Ovary (tissue), 3 donors: ENCODE results near the gene CXCR2.

Source experiments
- CTCF ChIP-seq, 3 donors: fragments of 450-650 bp in 2 of 3; fragments of 200-600 bp in 1 of 3; IDR thresholded peaks; one replicate each; pipeline versions ENCODE4 v1.5.1 to v1.8.0; 2016 to 2022; ENCODE audit warnings: antibody characterized with exemption in 3 of 3, mild to moderate bottlenecking in 1 of 3
- POLR2A ChIP-seq: fragments of 450-650 bp; IDR thresholded peaks from one replicate; pipeline ENCODE4 v1.6.1; 2017; ENCODE audit warnings: antibody characterized with exemption, mild to moderate bottlenecking, moderate library complexity
- donor health status: DM: no; HTN: no; CAD: no.

- no peak for TF ChIP-seq POLR2A
- TF ChIP-seq CTCF (IDR thresholded peaks at IDR 0.05): no peak
Observed at GRCh38 chr2:218128781-218129457, 3.1 kb downstream of the CXCR2 start.
